Neuronal stem cell (in vitro differentiated cells): ENCODE results near the gene RINT1.

Experiments used
- DNase-seq: peaks from one replicate; pipeline ENCODE4 v3.0.0-alpha.2; 2013; ENCODE audit warnings: low spot score
- H2AFZ ChIP-seq: one replicate; pipeline ENCODE4 v1.6.1; 2013; ENCODE audit warnings: mild to moderate bottlenecking, low read length, inconsistent platforms
- H2AK5ac ChIP-seq: 2 replicates; pipeline ENCODE4 v1.6.1; 2013; ENCODE audit warnings: low read depth, mild to moderate bottlenecking, inconsistent platforms, low read length, moderate library complexity, mixed read lengths
- H2BK120ac ChIP-seq: 2 replicates; pipeline ENCODE4 v1.6.1; 2013; ENCODE audit warnings: low read depth, mild to moderate bottlenecking, inconsistent platforms, low read length, moderate library complexity, mixed read lengths
- H2BK12ac ChIP-seq: one replicate; pipeline ENCODE4 v1.6.1; 2013; ENCODE audit warnings: low read length, inconsistent platforms
- H2BK15ac ChIP-seq: 2 replicates; pipeline ENCODE4 v1.6.1; 2013; ENCODE audit warnings: mild to moderate bottlenecking, low read length, inconsistent platforms, mixed read lengths
- H2BK5ac ChIP-seq: one replicate; pipeline ENCODE4 v1.6.1; 2013; ENCODE audit warnings: inconsistent platforms, mild to moderate bottlenecking, low read length, moderate library complexity
- H3K14ac ChIP-seq: one replicate; pipeline ENCODE4 v1.6.1; 2013; ENCODE audit warnings: low read length, inconsistent platforms
- H3K18ac ChIP-seq: 2 replicates; pipeline ENCODE4 v1.6.1; 2013; ENCODE audit warnings: low read length, inconsistent platforms
- H3K23ac ChIP-seq: 2 replicates; pipeline ENCODE4 v1.6.1; 2013; ENCODE audit warnings: low read depth, mild to moderate bottlenecking, mixed read lengths, low read length, inconsistent platforms; ENCODE audit not compliant: poor library complexity
- H3K27ac ChIP-seq: replicated peaks from 3 replicates; pipeline ENCODE4 v1.5.1; 2013; ENCODE audit warnings: low read length, inconsistent platforms
- H3K27me3 ChIP-seq, 3 experiments: 2 replicates each; pipeline ENCODE4 v1.6.1; 2013; ENCODE audit warnings: low read length in 3 of 3, mild to moderate bottlenecking in 2 of 3, inconsistent platforms in 1 of 3, low read depth in 1 of 3, mixed read lengths in 1 of 3, moderate library complexity in 1 of 3; ENCODE audit not compliant: control insufficient read depth in 3 of 3, insufficient read depth in 3 of 3
- H3K36me3 ChIP-seq, 2 donors: replicated peaks in 1 of 2; 2 replicates each; pipeline ENCODE4 v1.6.1; 2013; ENCODE audit warnings: low read length in 2 of 2; ENCODE audit not compliant: control insufficient read depth in 2 of 2, insufficient read depth in 2 of 2
- H3K4ac ChIP-seq: 2 replicates; pipeline ENCODE4 v1.6.1; 2013; ENCODE audit warnings: inconsistent platforms, mild to moderate bottlenecking, low read length, moderate library complexity
- H3K4me1 ChIP-seq, 2 donors: 1 replicate in 1 of 2; 2 replicates in 1 of 2; pipeline ENCODE4 v1.6.1; 2013; ENCODE audit warnings: low read length in 2 of 2, low read depth in 1 of 2; ENCODE audit not compliant: control insufficient read depth in 2 of 2, insufficient read depth in 1 of 2
- H3K4me2 ChIP-seq: one replicate; pipeline ENCODE4 v1.6.1; 2013; ENCODE audit warnings: mild to moderate bottlenecking, low read length, inconsistent platforms; ENCODE audit not compliant: insufficient read depth, poor library complexity, severe bottlenecking
- H3K4me3 ChIP-seq, 2 donors: 2 replicates each; pipeline ENCODE4 v1.5.1; 2013; ENCODE audit warnings: low read length in 2 of 2, mild to moderate bottlenecking in 2 of 2, inconsistent platforms in 1 of 2, moderate library complexity in 1 of 2
- H3K79me1 ChIP-seq: one replicate; pipeline ENCODE4 v1.6.1; 2013; ENCODE audit warnings: low read depth, mild to moderate bottlenecking, inconsistent platforms, low read length, moderate library complexity
- H3K9ac ChIP-seq: one replicate; pipeline ENCODE4 v1.6.1; 2013; ENCODE audit warnings: mild to moderate bottlenecking, low read depth, low read length, inconsistent platforms; ENCODE audit not compliant: poor library complexity
- H3K9me3 ChIP-seq, 2 donors: replicated peaks in 1 of 2; 2 replicates each; pipeline versions ENCODE3 to v1.6.1; 2013; ENCODE audit warnings: low read length in 2 of 2, mild to moderate bottlenecking in 2 of 2, inconsistent platforms in 1 of 2, low read depth in 1 of 2, mixed read lengths in 1 of 2, moderate library complexity in 1 of 2; ENCODE audit not compliant: control insufficient read depth in 2 of 2, insufficient read depth in 1 of 2
- H4K8ac ChIP-seq: one replicate; pipeline ENCODE4 v1.6.1; 2013; ENCODE audit warnings: low read depth, mild to moderate bottlenecking, inconsistent platforms, low read length, moderate library complexity
- H4K91ac ChIP-seq: one replicate; pipeline ENCODE4 v1.6.1; 2013; ENCODE audit warnings: low read length, low read depth, mild to moderate bottlenecking, inconsistent platforms; ENCODE audit not compliant: poor library complexity
- WGBS, 2 donors: extraction: QIAGEN DNeasy Blood & Tissue Kit; methylation state at CpG; one replicate each; pipeline ENCODE4 v1.1.7; 2013; ENCODE audit warnings: missing lambda C conversion rate in 2 of 2, mixed read lengths in 1 of 2; ENCODE audit not compliant: insufficient read length in 2 of 2, insufficient replicate concordance in 1 of 2; ENCODE audit errors: extremely low coverage in 2 of 2; 5-methylcytosine and 5-hydroxymethylcytosine counted together

The RINT1 gene

GRCh38 chr7:105530546-105530945, 1.5 kb upstream of the RINT1 start:
- H3K79me1 ChIP-seq, result no peaks in the 10 kb centered on the region
- no peaks in the 10 kb centered on the region for H3K9me3 ChIP-seq
- H3K4me2 ChIP-seq, result no peak overlapping the region
- no peaks in the 10 kb centered on the region for H3K27me3 ChIP-seq
- H4K91ac ChIP-seq, result no peak overlapping the region
- H2BK12ac ChIP-seq, result no peak overlapping the region
- H3K14ac ChIP-seq, result no peak overlapping the region
- H3K9ac ChIP-seq, result no peak overlapping the region
- H3K36me3 ChIP-seq, result peaks cover 0 to 20% of the 10 kb centered on the region in 2 donors
- peaks cover 4 to 6% of the 10 kb centered on the region in 2 donors for H3K4me1 ChIP-seq
- DNase-seq, result no peak
- H3K27ac ChIP-seq, result no peak overlapping the region
- H2BK5ac ChIP-seq, result no peak overlapping the region
- no peak overlapping the region for H2BK120ac ChIP-seq
- H2AFZ ChIP-seq, result no peak overlapping the region
- no peak overlapping the region for H2AK5ac ChIP-seq
- no peak overlapping the region for H2BK15ac ChIP-seq
- no peak overlapping the region for H4K8ac ChIP-seq
- WGBS, 2 donors, result no CpG with 5 or more reads among the region's 20 CpGs
- no peak overlapping the region for H3K4ac ChIP-seq
- no peak overlapping the region for H3K4me3 ChIP-seq
- no peak overlapping the region for H3K23ac ChIP-seq
- no peak overlapping the region for H3K18ac ChIP-seq

DNA sequence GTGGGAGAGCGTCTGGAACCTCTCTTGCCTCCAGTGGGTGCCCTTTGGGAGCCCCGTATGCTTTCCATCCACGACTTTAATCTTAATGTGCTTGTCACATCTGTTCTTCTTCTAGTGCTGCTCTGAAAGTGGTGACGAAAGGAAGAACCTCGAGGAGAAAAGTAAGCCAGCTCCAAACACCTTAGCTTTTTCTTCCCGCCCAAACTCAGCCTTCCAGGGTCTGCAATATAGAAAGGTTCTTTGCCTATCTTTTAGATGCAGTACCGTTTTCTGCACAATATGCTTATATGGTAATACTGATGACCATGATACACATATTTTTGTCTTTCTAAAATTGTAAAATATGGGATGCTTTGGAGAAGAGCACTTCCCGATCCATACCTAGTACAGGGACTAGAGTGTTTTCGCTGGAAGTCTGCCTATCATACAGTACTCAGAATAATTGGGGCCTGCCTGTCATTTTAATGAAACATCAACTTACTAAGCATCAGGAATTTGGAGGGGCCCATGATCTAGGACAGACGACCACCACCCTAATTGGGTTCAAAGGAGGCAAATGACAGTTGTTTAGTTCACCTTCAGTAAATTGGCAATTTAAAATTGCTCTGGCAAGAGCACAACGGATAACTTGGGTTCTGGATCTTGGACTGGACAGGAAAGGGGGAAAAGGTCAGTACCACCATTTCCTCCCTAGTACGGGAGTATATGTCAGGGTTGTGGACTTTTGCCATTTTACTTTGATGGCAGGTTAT, 884 bp downstream of the RINT1 start:
- Histone ChIP-seq H3K9ac (peak overlapping the region; percentile 98), H2BK120ac (no peak overlapping the region), H3K4ac (no peak overlapping the region), H3K23ac (no peak overlapping the region), H2AFZ (peak overlapping the region; percentile 96), H2AK5ac (no peak overlapping the region), H3K4me2 (peak overlapping the region; percentile 89), H3K27me3 (no peaks in the 10 kb centered on the region), H3K4me3 (peak overlapping the region; percentile 94 to 97), H3K4me1 (peaks cover 4 to 6% of the 10 kb centered on the region in 2 donors), H3K9me3 (no peaks in the 10 kb centered on the region), H3K79me1 (no peaks in the 10 kb centered on the region), H3K14ac (no peak overlapping the region), H2BK12ac (no peak overlapping the region), H4K91ac (no peak overlapping the region), H3K18ac (no peak overlapping the region), H2BK15ac (no peak overlapping the region), H3K36me3 (peaks cover 0 to 42% of the 10 kb centered on the region in 2 donors), H4K8ac (no peak overlapping the region), H2BK5ac (no peak overlapping the region), H3K27ac (no peak overlapping the region)
- WGBS, 2 donors, result no CpG with 5 or more reads among the region's 12 CpGs
- no peak for DNase-seq

- no peak for DNase-seq
- Histone ChIP-seq H3K79me1 (no peaks in the 10 kb centered on the region), H3K4me3 (no peak overlapping the region), H3K4ac (no peak overlapping the region), H3K23ac (no peak overlapping the region), H3K9ac (no peak overlapping the region), H3K27me3 (no peaks in the 10 kb centered on the region), H3K9me3 (no peaks in the 10 kb centered on the region), H2AK5ac (no peak overlapping the region), H3K14ac (no peak overlapping the region), H3K18ac (no peak overlapping the region), H2BK15ac (no peak overlapping the region), H4K8ac (no peak overlapping the region), H3K4me2 (no peak overlapping the region), H3K36me3 (peaks cover 7 to 93% of the 10 kb centered on the region in 2 donors), H2AFZ (no peak overlapping the region), H2BK12ac (no peak overlapping the region), H2BK120ac (no peak overlapping the region), H3K4me1 (peaks cover 0 to under 1% of the 10 kb centered on the region in 2 donors), H4K91ac (no peak overlapping the region), H2BK5ac (no peak overlapping the region), H3K27ac (no peak overlapping the region)
- no CpG with 5 or more reads among the region's 2 CpGs for WGBS, 2 donors
Observed at GRCh38 chr7:105538339-105538738, 6.3 kb downstream of the RINT1 start.

DNA sequence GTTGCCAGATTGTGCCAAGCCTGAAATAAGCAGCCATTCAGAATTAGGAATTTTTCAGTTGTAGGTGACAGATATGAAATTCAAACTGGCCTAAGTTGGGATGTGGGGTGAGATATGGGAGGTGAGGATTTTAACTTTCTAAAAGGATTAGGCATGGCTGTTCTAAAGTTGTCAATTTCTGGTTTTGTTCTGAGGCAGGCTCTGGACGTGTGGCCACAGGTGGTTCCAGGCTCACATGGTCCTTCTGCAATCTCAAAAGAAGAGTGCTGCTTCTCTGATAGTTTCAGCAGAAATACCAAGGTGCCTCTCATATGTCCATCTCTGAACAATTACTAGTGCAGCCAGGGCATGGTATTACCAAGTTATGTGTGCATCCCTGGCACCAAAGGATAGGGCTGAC, 27.9 kb downstream of the RINT1 start:
- no peak overlapping the region for H2BK12ac ChIP-seq
- H3K9me3 ChIP-seq, result no peaks in the 10 kb centered on the region
- no peak overlapping the region for H2AK5ac ChIP-seq
- no peak overlapping the region for H2BK15ac ChIP-seq
- WGBS, 2 donors, result no CpG with 5 or more reads among the region's 1 CpG
- no peak overlapping the region for H3K4me2 ChIP-seq
- H4K8ac ChIP-seq, result no peak overlapping the region
- H4K91ac ChIP-seq, result no peak overlapping the region
- no peaks in the 10 kb centered on the region for H3K27me3 ChIP-seq
- H3K4ac ChIP-seq, result no peak overlapping the region
- H3K79me1 ChIP-seq, result peaks cover 2% of the 10 kb centered on the region
- H3K9ac ChIP-seq, result no peak overlapping the region
- no peak overlapping the region for H2BK120ac ChIP-seq
- H3K14ac ChIP-seq, result no peak overlapping the region
- no peak overlapping the region for H3K27ac ChIP-seq
- no peak overlapping the region for H3K23ac ChIP-seq
- no peak overlapping the region for H3K18ac ChIP-seq
- no peaks in the 10 kb centered on the region for H3K4me1 ChIP-seq
- no peak for DNase-seq
- H3K4me3 ChIP-seq, result no peak overlapping the region
- H2BK5ac ChIP-seq, result no peak overlapping the region
- peaks cover 5 to 90% of the 10 kb centered on the region in 2 donors for H3K36me3 ChIP-seq
- no peak overlapping the region for H2AFZ ChIP-seq
